ENCODE results near the gene PFDN2. TPM values are rescaled to one million over a fixed set of nuclear protein-coding genes. Genes with fewer than 3 reads are reported as not detected.

Gene PFDN2
- total RNA-seq, 1 donor from 2014 or later, result 132 TPM

DNA sequence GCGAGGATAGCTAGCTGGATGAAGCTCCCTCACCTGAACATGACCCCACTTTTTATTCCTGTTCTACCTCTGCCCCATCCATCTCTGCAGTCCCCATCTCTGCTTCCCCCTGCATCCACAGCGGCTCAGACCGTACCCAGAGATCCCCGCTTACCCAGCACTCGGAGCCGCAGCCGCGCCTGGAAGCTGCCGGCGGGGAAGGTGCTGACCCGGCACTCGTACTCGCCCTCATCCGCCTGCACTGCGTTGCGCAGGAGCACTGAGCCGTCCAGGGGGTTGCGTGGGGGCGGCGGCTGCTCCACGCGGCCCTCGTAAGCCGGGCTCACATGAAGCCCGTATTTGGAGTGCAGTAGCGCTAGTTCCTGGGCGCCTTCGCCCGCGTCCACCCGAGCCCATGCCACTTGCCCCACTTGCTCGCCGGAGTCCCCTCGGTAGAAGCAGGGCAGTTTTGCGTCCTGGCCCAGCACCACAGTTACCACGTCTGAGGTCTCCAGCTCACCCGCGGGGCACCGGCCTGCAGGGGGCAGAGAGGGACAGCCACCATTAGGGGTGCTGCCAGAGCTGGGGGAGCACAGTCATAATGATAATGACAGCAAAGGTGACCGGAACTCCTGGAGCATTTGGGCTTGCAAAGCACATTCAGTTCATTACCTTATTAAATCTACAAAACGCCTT, 38.3 kb downstream of the PFDN2 start:
- peaks cover 4% of the 10 kb centered on the region for H3K27me3 ChIP-seq (ENCODE audit: control insufficient read depth, insufficient read depth, low read length)

DNA sequence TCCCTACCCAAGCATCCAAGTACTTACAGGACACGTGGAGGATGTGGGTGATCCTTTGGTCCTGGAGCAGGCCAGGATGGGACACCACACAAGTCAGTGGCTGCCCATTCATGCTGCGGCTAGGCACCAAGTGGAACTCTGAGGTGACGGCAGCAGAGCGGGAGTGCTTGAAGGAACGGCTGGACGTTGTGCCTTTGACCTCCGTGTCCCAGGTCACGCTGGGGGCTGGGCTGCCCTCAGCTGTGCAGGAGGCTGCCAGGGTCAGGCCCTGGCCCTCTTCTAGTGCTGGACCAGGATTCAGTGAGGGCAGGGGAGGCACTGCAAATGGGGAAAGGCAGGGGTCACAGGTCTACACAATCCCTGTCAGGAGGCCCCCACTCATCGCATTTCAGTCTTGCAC, 40.4 kb downstream of the PFDN2 start:
- Histone ChIP-seq H3K36me3 (ENCODE audit: control insufficient read depth, insufficient read depth, low read length) (no peaks in the 10 kb centered on the region), H3K27me3 (ENCODE audit: control insufficient read depth, insufficient read depth, low read length) (peaks cover 4% of the 10 kb centered on the region), H3K4me3 (ENCODE audit: low read depth, low read length) (no peak overlapping the region)
- DNase-seq (ENCODE audit: low read depth), result no peak
- TF ChIP-seq, protein P1, sequence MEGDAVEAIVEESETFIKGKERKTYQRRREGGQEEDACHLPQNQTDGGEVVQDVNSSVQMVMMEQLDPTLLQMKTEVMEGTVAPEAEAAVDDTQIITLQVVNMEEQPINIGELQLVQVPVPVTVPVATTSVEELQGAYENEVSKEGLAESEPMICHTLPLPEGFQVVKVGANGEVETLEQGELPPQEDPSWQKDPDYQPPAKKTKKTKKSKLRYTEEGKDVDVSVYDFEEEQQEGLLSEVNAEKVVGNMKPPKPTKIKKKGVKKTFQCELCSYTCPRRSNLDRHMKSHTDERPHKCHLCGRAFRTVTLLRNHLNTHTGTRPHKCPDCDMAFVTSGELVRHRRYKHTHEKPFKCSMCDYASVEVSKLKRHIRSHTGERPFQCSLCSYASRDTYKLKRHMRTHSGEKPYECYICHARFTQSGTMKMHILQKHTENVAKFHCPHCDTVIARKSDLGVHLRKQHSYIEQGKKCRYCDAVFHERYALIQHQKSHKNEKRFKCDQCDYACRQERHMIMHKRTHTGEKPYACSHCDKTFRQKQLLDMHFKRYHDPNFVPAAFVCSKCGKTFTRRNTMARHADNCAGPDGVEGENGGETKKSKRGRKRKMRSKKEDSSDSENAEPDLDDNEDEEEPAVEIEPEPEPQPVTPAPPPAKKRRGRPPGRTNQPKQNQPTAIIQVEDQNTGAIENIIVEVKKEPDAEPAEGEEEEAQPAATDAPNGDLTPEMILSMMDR (IDR thresholded peaks at IDR 0.05; ENCODE audit: insufficient read depth, low read length, poor library complexity, severe bottlenecking), result no peak

More for the DNA sequence above, 38.3 kb downstream of the PFDN2 start:
- TF ChIP-seq, protein P1 (IDR thresholded peaks at IDR 0.05; ENCODE audit: insufficient read depth, low read length, poor library complexity, severe bottlenecking), result no peak
- DNase-seq (ENCODE audit: low read depth), result no peak
- Histone ChIP-seq H3K4me3 (ENCODE audit: low read depth, low read length) (no peak overlapping the region), H3K36me3 (ENCODE audit: control insufficient read depth, insufficient read depth, low read length) (no peaks in the 10 kb centered on the region)

DNA sequence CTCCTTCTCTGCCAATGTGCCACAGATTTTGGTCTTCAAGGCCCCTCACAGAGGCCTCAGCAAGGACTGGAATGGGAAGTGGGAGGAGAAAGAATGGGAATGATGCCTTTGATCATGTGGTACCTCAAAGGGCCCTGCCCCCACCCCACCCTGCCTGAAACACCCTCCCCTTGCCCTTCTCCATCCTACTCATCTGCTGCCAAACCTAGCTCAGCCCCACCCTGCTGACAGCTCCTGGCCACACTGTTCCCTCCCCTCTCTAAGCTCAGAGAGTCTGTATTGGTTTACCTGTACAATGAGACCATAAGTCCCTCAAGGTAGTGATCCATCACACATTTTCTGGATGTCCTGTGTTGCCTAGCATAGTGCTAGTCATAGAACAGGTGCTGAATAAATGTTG, 41.4 kb downstream of the PFDN2 start:
- no peaks in the 10 kb centered on the region for H3K36me3 ChIP-seq (ENCODE audit: control insufficient read depth, insufficient read depth, low read length)
- TF ChIP-seq, protein P1 (IDR thresholded peaks at IDR 0.05; ENCODE audit: insufficient read depth, low read length, poor library complexity, severe bottlenecking), result no peak
- H3K4me3 ChIP-seq (ENCODE audit: low read depth, low read length), result no peak overlapping the region
- no peak for DNase-seq (ENCODE audit: low read depth)
- H3K27me3 ChIP-seq (ENCODE audit: control insufficient read depth, insufficient read depth, low read length), result peaks cover 4% of the 10 kb centered on the region

DNA sequence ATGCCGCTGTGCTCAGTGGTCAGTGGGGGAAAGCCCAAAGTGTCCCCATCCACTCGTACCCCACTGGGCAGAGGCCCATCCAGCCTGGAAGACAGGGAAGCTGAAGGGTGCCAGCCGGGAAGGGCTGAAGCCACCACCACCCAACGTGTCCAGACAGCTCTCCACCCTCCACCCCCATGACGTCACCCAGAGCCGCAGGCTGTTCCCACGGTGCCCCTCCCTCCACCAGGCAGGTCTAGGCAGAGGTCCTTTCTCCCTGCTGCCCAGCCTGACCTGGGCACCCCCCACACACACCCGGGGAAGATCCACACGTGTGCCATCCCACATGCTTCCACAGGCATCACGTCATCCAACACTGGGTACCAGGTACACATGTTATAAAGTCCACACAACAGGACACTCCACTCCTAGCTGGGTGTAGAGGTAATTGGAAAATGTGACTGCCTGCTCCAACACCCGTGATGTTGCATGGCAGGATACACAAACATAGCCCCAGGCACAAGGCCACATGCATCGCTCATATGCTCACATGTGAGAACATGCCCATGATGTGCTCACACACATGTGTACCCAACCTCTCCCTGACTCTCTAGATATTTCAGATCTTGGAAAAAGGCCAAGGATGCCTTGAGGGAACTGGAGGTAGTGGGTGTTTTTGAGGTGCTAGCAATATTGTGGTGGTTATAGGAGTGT, 43.0 kb downstream of the PFDN2 start:
- Histone ChIP-seq H3K27me3 (ENCODE audit: control insufficient read depth, insufficient read depth, low read length) (peaks cover 4% of the 10 kb centered on the region), H3K36me3 (ENCODE audit: control insufficient read depth, insufficient read depth, low read length) (no peaks in the 10 kb centered on the region), H3K4me3 (ENCODE audit: low read depth, low read length) (no peak overlapping the region)
- no peak for DNase-seq (ENCODE audit: low read depth)
- TF ChIP-seq, protein P1 (IDR thresholded peaks at IDR 0.05; ENCODE audit: insufficient read depth, low read length, poor library complexity, severe bottlenecking), result no peak

DNA sequence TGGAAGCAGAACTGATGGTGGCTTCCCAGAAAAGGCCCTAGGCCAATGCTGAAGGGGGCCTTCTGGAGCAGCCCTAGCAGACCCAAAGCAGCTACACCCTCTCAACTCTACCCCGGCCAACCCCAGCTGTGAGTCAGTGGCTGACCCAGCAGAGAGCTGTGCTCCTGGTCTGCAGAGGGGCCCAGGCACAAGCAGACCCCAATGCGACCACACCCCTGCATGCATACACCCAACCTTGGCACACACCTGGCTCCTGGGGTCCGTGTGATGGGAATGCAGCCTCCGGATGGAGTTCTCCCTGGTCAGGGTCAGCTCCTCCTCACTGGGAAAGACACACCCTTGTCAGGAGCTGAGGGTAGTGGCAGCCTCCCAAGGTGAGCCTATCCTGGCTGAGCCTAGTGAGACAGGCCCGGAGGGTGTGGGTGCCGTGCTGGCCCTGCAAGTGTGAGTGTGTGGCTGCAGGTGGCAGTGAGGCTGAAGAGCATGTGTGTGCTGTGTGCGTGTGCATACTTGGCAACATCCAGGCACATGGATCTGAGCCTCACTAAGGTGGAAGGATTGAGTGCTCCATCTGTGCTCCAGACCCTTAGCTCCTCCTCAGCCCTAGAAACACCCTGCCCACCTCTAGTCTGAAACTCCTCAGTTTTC, 44.2 kb downstream of the PFDN2 start:
- DNase-seq (ENCODE audit: low read depth), result no peak
- Histone ChIP-seq H3K36me3 (ENCODE audit: control insufficient read depth, insufficient read depth, low read length) (no peaks in the 10 kb centered on the region), H3K4me3 (ENCODE audit: low read depth, low read length) (no peak overlapping the region), H3K27me3 (ENCODE audit: control insufficient read depth, insufficient read depth, low read length) (no peaks in the 10 kb centered on the region)
- TF ChIP-seq, protein P1 (IDR thresholded peaks at IDR 0.05; ENCODE audit: insufficient read depth, low read length, poor library complexity, severe bottlenecking), result no peak

All from kidney epithelial cell (primary cell).